A549 (cell line): Measurements from ENCODE around the gene QRICH1. TPM values are rescaled to one million over a fixed set of nuclear protein-coding genes. Genes with fewer than 3 reads are reported as not detected.

ENCODE experiments used
- ATAC-seq, 2 experiments: fragments of 200-7000 bp in 1 of 2; fragments of >200 bp in 1 of 2; cut with Nextera tagmentation in 1 of 2; cut with Tn5 transposase in 1 of 2; 3 replicates each; pipeline versions ENCODE4 v1.8.0 to v1.9.1; 2018 to 2020; ENCODE audit warnings: mild to moderate bottlenecking in 1 of 2, moderate library complexity in 1 of 2
- CTCF ChIA-PET: fragments of 300-600 bp; sonication (Branson Sonifier 250); formaldehyde crosslinking; extraction: SDS; loops from one replicate; lab custom pipeline; 2021; ENCODE audit warnings: antibody characterized with exemption, inconsistent platforms; lab: Yijun Ruan, JAX
- POLR2A ChIA-PET: fragments of 350-600 bp; formaldehyde crosslinking; extraction: SDS; loops from one replicate; lab custom pipeline; 2021; ENCODE audit warnings: antibody characterized with exemption, inconsistent platforms; lab: Yijun Ruan, JAX
- DNase-seq, 2 experiments: peaks; one replicate each; pipeline versions ENCODE4 v3.0.0 to v3.0.0-alpha.2; 2011 to 2016; ENCODE audit warnings: low read depth in 1 of 2, low spot score in 1 of 2
- FAIRE-seq: peaks from 2 replicates; lab custom pipeline; 2011; peaks lifted over from hg19 to GRCh38; lab: Jason Lieb, UNC
- H3K27ac ChIP-seq, 2 experiments: fragments of >200 bp; sonication (Bioruptor Twin); formaldehyde crosslinking; 3 replicates each; pipeline ENCODE4 v1.5.1; 2016 to 2017
- H3K4me1 ChIP-seq: fragments of >200 bp; sonication (Bioruptor Twin); formaldehyde crosslinking; 3 replicates; pipeline ENCODE4 v1.6.1; 2016
- H3K4me2 ChIP-seq: fragments of >200 bp; sonication (Bioruptor Twin); formaldehyde crosslinking; 3 replicates; pipeline ENCODE4 v1.6.1; 2016
- H3K4me3 ChIP-seq: fragments of >200 bp; sonication (Bioruptor Twin); formaldehyde crosslinking; 3 replicates; pipeline ENCODE4 v1.5.1; 2016
- H3K9me3 ChIP-seq: fragments of >200 bp; sonication (Bioruptor Twin); formaldehyde crosslinking; 3 replicates; pipeline ENCODE4 v1.6.1; 2016
- BHLHE40 ChIP-seq: IDR thresholded peaks from 2 replicates; pipeline ENCODE4 v1.6.1; 2012; ENCODE audit warnings: low read depth, low read length, inconsistent platforms
- EHF ChIP-seq: fragments of 250-450 bp; sonication (Bioruptor Pico); IDR thresholded peaks from 2 replicates; pipeline ENCODE4 v1.5.0; 2020; ENCODE audit warnings: mild to moderate bottlenecking
- EHMT2 ChIP-seq: fragments of 200-600 bp; sonication (generic); IDR thresholded peaks from 2 replicates; pipeline ENCODE4 v1.6.1; 2016; ENCODE audit warnings: antibody characterized with exemption, low read depth, mild to moderate bottlenecking, moderate library complexity
- EP300 ChIP-seq, 2 experiments: fragments of >200 bp; sonication (Bioruptor Twin); formaldehyde crosslinking; IDR thresholded peaks; 2 replicates in 1 of 2; 3 replicates in 1 of 2; pipeline ENCODE4 v1.6.1; 2016 to 2017
- FOSB ChIP-seq: fragments of 250-450 bp; sonication (Bioruptor Pico); IDR thresholded peaks from 2 replicates; pipeline ENCODE4 v1.5.0; 2020; ENCODE audit warnings: mild to moderate bottlenecking, moderate library complexity
- FOSL2 ChIP-seq, 2 experiments: fragments of 450-650 bp in 1 of 2; fragments of >200 bp in 1 of 2; sonication (Bioruptor Twin) in 1 of 2; formaldehyde crosslinking; IDR thresholded peaks; 2 replicates each; pipeline versions ENCODE4 v1.5.0 to v1.6.1; 2016 to 2020; ENCODE audit warnings: mild to moderate bottlenecking in 1 of 2, moderate library complexity in 1 of 2
- HDAC2 ChIP-seq: fragments of 200-600 bp; sonication (generic); IDR thresholded peaks from 2 replicates; pipeline ENCODE4 v1.6.1; 2016
- HOXA7 ChIP-seq: fragments of 250-450 bp; sonication (Bioruptor Pico); IDR thresholded peaks from 2 replicates; pipeline ENCODE4 v1.5.0; 2020; ENCODE audit warnings: mild to moderate bottlenecking, moderate library complexity
- JUN ChIP-seq, 2 experiments: fragments of >200 bp; sonication (Bioruptor Twin); formaldehyde crosslinking; IDR thresholded peaks; 2 replicates in 1 of 2; 3 replicates in 1 of 2; pipeline ENCODE4 v1.6.1; 2016 to 2017
- KDM1A ChIP-seq: fragments of 200-600 bp; sonication (generic); IDR thresholded peaks from 2 replicates; pipeline ENCODE4 v1.6.1; 2016; ENCODE audit warnings: low read depth, mild to moderate bottlenecking
- NPAS2 ChIP-seq: fragments of 250-450 bp; sonication (Bioruptor Pico); IDR thresholded peaks from 2 replicates; pipeline ENCODE4 v1.8.0; 2022; ENCODE audit warnings: mild to moderate bottlenecking, moderate library complexity, borderline replicate concordance
- NR3C1 ChIP-seq: fragments of >200 bp; sonication (Bioruptor Twin); formaldehyde crosslinking; IDR thresholded peaks from 3 replicates; pipeline ENCODE4 v1.6.1; 2017
- POLR2AphosphoS2 ChIP-seq: conservative IDR thresholded peaks from 2 replicates; pipeline ENCODE4 v1.6.1; 2012; ENCODE audit warnings: low read length, improper control_type of control experiment, inconsistent platforms
- RAD21 ChIP-seq, 2 experiments: fragments of >200 bp in 1 of 2; sonication (Bioruptor Twin) in 1 of 2; formaldehyde crosslinking in 1 of 2; IDR thresholded peaks in 1 of 2; conservative IDR thresholded peaks in 1 of 2; 2 replicates in 1 of 2; 3 replicates in 1 of 2; pipeline ENCODE4 v1.6.1; 2012 to 2018; ENCODE audit warnings: inconsistent platforms in 1 of 2
- RCOR1 ChIP-seq: fragments of 150-350 bp; IDR thresholded peaks from 2 replicates; pipeline ENCODE4 v1.6.1; 2014; ENCODE audit warnings: antibody characterized with exemption, low read length, low read depth
- RNF2 ChIP-seq: fragments of 200-600 bp; sonication (generic); IDR thresholded peaks from 2 replicates; pipeline ENCODE4 v1.6.1; 2016; ENCODE audit warnings: low read depth, mild to moderate bottlenecking, antibody characterized with exemption, moderate library complexity, borderline replicate concordance
- SREBF2 ChIP-seq: fragments of 450-650 bp; IDR thresholded peaks from 2 replicates; pipeline ENCODE4 v1.6.1; 2014; ENCODE audit warnings: mild to moderate bottlenecking, moderate library complexity
- ZFP36 ChIP-seq: fragments of 450-650 bp; IDR thresholded peaks from 2 replicates; pipeline ENCODE4 v1.6.1; 2014; ENCODE audit warnings: borderline replicate concordance; ENCODE audit not compliant: partially characterized antibody
- WGBS: methylation state at CpG from one replicate; pipeline ENCODE4 v1.1.6; 2017; ENCODE audit errors: missing lambda C conversion rate; 5-methylcytosine and 5-hydroxymethylcytosine counted together
- polyA plus RNA-seq, 4 experiments: library from polyadenylated mRNA; depleted of rRNA in 3 of 4; stranded (reverse); fragments of >200 nt; fragmentation: RNase III in 1 of 4; extraction: RNeasy Plus Mini Kit Qiagen cat#74134 plus additional on column Dnase treatment in 1 of 4; gene quantifications; 2 replicates in 3 of 4; 3 replicates in 1 of 4; pipeline ENCODE4 v1.2.3, GENCODE V29; 2011 to 2017
- TF ChIP-seq, protein P1 (sequence below): fragments of >200 bp; sonication (Bioruptor Twin); formaldehyde crosslinking; IDR thresholded peaks from 3 replicates; pipeline ENCODE4 v1.5.1; 2016
- TF ChIP-seq, protein P2 (sequence below): fragments of 450-650 bp; IDR thresholded peaks from 2 replicates; pipeline ENCODE4 v1.6.1; 2014; ENCODE audit warnings: antibody characterized with exemption
- TF ChIP-seq, protein P3 (sequence below): fragments of >200 bp; sonication (Bioruptor Twin); formaldehyde crosslinking; IDR thresholded peaks from 2 replicates; pipeline ENCODE4 v1.6.1; 2016

Gene QRICH1
- polyA plus RNA-seq, 2 of the 4 experiments (the other 2 are of a cell fraction), result 47.9 to 53.8 TPM

DNA sequence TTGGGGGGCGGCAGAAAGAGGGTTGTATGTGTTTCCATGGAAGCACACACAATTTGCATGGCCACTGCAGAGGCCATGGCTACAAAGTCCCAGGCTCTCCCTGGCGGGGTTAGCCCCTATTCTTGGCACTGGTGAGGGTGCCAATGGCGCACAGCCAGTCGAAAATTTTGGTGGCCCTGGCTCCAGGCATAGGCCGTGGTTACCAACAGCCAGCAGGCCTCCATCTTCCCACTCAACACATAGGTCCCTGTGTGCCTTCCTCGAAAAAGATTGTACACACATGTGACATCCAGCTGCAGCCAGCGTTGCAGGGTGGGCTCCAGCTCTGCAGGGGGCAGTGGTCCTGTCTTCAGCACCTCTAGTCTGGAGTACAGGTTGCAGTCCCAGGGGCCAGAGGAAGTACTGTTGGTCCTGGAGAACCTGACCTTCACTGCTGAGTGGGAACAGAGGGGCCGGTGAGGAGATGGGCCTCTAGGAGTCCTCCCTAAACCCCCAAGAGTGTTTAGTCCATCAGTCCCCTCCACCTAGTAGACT is 96.7 kb downstream of the QRICH1 start:
- Histone ChIP-seq H3K4me3 (no peak overlapping the region), H3K4me2 (no peak overlapping the region), H3K9me3 (no peaks in the 10 kb centered on the region), H3K4me1 (peaks cover under 1% of the 10 kb centered on the region; the same call in 1 of the 3 replicates), H3K27ac (no peak overlapping the region)
- CTCF ChIA-PET, result interaction anchor here (0.6 to 30.1 kb wide), 5 partner anchors 6 to 166 kb away, joined by 3 to 385 read pairs (median 4); partner anchors contain the start of genes DALRD3, NDUFAF3, P4HTM and WDR6
- POLR2A ChIA-PET, result interaction anchor here (2.1 kb wide), 1 partner anchor 10 kb away, joined by 8 read pairs; the partner anchor contains the start of gene WDR6
- WGBS, result 91% methylated on average over 6 of the region's 8 CpGs
- no peak for FAIRE-seq
- no peak for TF ChIP-seq ZFP36
- TF ChIP-seq POLR2AphosphoS2, result no peak
- TF ChIP-seq, all 56 proteins: peak for 0
- ATAC-seq (no peak), DNase-seq (no peak)

DNA sequence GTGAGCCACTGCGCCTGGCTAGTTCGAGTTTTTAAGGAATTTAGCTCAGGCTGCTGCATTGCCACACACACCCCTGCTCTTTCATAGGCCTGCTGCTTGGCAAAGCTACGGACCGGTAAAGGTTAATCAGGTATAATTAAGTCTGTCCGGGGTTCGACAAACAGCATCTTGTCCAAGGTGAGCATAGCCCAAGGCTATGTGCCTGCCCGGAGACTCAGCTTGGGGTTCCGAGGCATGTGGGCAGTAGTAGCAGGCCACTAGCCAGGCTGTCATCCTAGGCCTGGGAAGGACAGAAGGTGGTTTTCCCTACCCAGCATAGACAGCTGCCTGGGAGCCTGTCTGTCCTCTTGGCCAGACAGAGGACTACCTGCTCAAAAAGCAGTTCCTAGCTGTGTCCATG is 97.2 kb downstream of the QRICH1 start:
- WGBS, result 93% methylated on average over 8 of the region's 8 CpGs
- FAIRE-seq, result no peak
- Histone ChIP-seq H3K4me3 (no peak overlapping the region), H3K4me1 (peaks cover 6% of the 10 kb centered on the region; the same call in 2 of the 3 replicates), H3K27ac (no peak overlapping the region), H3K9me3 (no peaks in the 10 kb centered on the region), H3K4me2 (no peak overlapping the region)
- ChIA-PET CTCF (interaction anchor here (1.1 to 16.7 kb wide), 3 partner anchors 16 to 77 kb away, joined by 3 to 385 read pairs (median 4); partner anchors contain the start of genes DALRD3, NDUFAF3 and WDR6), POLR2A (interaction anchor here (1.6 to 2.1 kb wide), 2 partner anchors 10 to 11 kb away, joined by 3 to 8 read pairs; partner anchors contain the start of gene WDR6)
- ATAC-seq, result no peak
- no peak for DNase-seq
- TF ChIP-seq NPAS2 (CRISPR knock-in tag) (no peak), JUN (IDR thresholded peaks at IDR 0.05) (no peak), FOSL2 (IDR thresholded peaks at IDR 0.05) (no peak), FOSL2 (CRISPR knock-in tag; IDR thresholded peaks at IDR 0.05) (no peak), RAD21 (conservative IDR thresholded peaks at IDR 0.05 in 1 of 2, IDR thresholded peaks at IDR 0.05 in 1 of 2) (no peak), HOXA7 (CRISPR knock-in tag) (no peak), ZFP36 (no peak), HDAC2 (no peak), EP300 (IDR thresholded peaks at IDR 0.05) (no peak), NR3C1 (no peak), KDM1A (no peak), FOSB (CRISPR knock-in tag) (no peak), EHF (no peak)
- TF ChIP-seq, protein P1, sequence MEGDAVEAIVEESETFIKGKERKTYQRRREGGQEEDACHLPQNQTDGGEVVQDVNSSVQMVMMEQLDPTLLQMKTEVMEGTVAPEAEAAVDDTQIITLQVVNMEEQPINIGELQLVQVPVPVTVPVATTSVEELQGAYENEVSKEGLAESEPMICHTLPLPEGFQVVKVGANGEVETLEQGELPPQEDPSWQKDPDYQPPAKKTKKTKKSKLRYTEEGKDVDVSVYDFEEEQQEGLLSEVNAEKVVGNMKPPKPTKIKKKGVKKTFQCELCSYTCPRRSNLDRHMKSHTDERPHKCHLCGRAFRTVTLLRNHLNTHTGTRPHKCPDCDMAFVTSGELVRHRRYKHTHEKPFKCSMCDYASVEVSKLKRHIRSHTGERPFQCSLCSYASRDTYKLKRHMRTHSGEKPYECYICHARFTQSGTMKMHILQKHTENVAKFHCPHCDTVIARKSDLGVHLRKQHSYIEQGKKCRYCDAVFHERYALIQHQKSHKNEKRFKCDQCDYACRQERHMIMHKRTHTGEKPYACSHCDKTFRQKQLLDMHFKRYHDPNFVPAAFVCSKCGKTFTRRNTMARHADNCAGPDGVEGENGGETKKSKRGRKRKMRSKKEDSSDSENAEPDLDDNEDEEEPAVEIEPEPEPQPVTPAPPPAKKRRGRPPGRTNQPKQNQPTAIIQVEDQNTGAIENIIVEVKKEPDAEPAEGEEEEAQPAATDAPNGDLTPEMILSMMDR, result no peak
- TF ChIP-seq, protein P2, sequence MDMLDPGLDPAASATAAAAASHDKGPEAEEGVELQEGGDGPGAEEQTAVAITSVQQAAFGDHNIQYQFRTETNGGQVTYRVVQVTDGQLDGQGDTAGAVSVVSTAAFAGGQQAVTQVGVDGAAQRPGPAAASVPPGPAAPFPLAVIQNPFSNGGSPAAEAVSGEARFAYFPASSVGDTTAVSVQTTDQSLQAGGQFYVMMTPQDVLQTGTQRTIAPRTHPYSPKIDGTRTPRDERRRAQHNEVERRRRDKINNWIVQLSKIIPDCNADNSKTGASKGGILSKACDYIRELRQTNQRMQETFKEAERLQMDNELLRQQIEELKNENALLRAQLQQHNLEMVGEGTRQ, result no peak
- TF ChIP-seq, protein P3, sequence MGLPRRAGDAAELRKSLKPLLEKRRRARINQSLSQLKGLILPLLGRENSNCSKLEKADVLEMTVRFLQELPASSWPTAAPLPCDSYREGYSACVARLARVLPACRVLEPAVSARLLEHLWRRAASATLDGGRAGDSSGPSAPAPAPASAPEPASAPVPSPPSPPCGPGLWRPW, result no peak
- TF ChIP-seq, all 56 proteins: peak for 0

DNA sequence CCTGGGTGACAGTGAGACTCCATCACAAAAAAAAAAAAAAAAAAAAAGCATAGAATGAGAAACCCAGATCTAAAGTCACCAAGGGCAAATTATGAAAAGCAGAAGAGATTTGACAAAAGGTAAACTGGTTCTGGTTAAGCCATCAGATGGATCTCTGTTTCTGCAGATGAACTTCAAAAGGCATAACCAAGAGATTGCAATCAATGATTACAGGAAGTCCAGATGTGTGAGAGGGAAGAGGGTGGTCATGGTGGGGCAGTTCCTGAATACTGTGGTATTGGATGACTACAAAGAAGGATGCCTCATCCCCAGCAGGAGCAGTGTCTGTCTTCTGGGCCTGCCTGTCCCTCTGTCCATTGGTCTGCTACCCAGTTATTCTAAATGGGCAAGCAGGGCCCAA is 100.0 kb downstream of the QRICH1 start:
- TF ChIP-seq EHMT2 (no peak), SREBF2 (no peak), BHLHE40 (no peak), RCOR1 (no peak), RNF2 (no peak)
- TF ChIP-seq, all 56 proteins: peak for 0
- ATAC-seq, result no peak
- no peak overlapping the region for H3K4me3 ChIP-seq
- no peak for FAIRE-seq
- H3K4me2 ChIP-seq, result no peak overlapping the region
- DNase-seq, result no peak
- ChIA-PET CTCF (interaction anchor here (0.9 to 16.7 kb wide), 2 partner anchors 15 to 18 kb away, joined by 3 to 385 read pairs; partner anchors contain the start of genes DALRD3, NDUFAF3 and WDR6), POLR2A (no interaction called here)
- H3K27ac ChIP-seq, result no peak overlapping the region
- H3K4me1 ChIP-seq, result peaks cover 18% of the 10 kb centered on the region
- H3K9me3 ChIP-seq, result no peaks in the 10 kb centered on the region
